NCI-H460 (cell line): ENCODE results near the gene STAG1. TPM values are rescaled to one million over a fixed set of nuclear protein-coding genes. Genes with fewer than 3 reads are reported as not detected.
"Not testable (repeated sequence)": the region's sequence is repeated elsewhere in the genome, so short reads cannot be mapped to it uniquely, and the experiment has no call there.

ENCODE experiments used
- DNase-seq: peaks from one replicate; pipeline ENCODE4 v3.0.0-alpha.2; 2016; ENCODE audit warnings: low read depth; ENCODE audit errors: extremely low read depth
- total RNA-seq: library from RNA; depleted of rRNA; stranded (reverse); fragments of >200 nt; shearing (Covaris generic); gene quantifications from 2 replicates; pipeline ENCODE4 v1.2.3, GENCODE V29; 2014

Gene STAG1
- total RNA-seq, 1 experiment from 2014 or later, result 27.3 TPM

- no peak for DNase-seq
Measured at GRCh38 chr3:136535906-136536305, 216.3 kb downstream of the STAG1 start.

DNA sequence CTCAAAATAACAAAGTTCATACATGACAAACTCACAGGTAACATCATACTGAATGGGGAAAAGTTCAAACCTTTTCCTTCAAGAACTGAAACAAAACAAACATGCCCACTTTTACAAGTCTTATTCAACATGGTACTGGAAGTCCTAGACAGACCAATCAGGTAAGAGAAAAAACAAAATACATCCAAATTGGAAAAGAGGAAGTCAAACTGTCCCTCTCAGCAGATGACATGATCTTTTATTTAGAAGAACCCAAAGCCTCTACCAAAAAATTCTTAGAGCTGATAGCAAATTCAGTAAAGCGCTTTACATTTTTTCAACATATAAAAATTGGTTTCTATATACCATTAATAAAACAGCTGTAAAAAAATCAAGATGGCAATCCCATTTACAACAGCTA, 219.4 kb downstream of the STAG1 start:
- no peak for DNase-seq

- no peak for DNase-seq
Measured at GRCh38 chr3:136518102-136518501, 234.1 kb downstream of the STAG1 start.

GRCh38 chr3:136516656-136517055, 235.5 kb downstream of the STAG1 start:
- no peak for DNase-seq

- DNase-seq, result no peak
Measured at GRCh38 chr3:136516095-136516494, 236.1 kb downstream of the STAG1 start.

DNA sequence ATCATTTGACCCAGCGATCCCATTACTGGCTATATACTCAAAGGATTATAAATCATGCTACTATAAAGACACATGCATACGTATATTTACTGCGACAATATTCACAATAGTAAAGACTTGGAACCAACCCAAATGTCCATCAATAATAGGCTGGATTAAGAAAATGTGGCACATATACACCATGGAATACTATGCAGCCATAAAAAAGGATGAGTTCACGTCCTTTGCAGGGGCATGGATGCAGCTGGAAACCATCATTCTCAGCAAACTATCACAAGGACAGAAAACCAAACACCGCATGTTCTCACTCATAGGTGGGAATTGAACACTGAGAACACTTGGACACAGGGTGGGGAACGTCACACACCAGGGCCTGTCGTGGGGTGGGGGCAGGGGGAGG, 237.6 kb downstream of the STAG1 start:
- DNase-seq, result not testable (repeated sequence)

DNA sequence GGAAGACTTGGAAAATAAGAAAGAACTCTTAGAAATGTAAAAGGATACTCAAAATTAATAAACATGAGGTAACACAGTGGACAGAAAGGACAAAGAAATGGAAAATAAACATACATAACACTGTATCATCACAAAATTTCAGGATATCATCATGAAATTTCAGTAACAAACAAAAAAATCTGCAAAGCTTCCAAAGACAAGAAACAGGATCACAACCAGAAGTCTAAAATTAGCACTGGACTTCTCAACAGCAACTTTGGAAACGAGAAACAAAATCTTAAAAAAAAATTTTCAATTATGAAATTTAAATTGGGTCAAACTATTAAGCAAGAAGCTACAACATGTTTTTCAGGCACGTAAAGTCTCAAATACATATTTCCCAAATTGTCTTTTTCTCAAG, 238.8 kb downstream of the STAG1 start:
- no peak for DNase-seq

GRCh38 chr3:136512381-136512780, 239.8 kb downstream of the STAG1 start:
- DNase-seq, result no peak

DNA sequence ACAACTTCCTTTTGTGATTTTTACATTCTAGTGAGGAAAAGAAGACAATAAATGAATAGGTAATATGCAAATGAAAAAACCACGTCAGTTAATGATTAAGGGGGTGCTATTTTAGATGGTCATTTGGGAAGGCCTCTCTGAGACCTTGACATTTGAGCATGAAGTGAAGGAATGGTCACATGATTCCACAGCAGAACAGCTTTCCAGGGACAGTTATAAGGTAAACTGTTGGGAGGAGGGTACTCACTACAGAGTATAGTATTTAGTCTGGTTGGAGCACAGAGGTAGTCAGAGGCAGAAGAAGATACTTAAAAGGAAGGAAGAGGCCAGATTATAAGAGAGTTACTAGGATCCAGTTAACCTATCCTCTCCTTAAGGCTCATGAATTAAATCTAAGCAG, 246.5 kb downstream of the STAG1 start:
- no peak for DNase-seq

DNA sequence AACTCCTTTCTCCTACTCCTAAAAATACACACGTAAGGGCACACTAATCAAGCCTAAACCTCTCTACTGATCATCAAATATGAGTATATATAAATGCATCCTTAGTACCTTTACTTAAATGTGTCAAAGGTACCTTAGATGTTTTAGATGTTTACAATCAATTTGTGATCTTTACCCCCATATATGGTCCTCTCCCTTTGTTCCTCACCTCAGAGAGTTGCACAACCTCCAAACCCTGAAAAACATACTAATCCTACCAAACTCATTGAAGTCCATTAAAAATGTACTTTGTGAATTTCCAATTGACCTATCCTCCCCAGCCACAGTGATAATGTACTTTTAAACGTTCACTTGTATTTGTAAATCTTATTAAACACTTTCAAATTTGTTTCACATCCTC, 249.1 kb downstream of the STAG1 start:
- no peak for DNase-seq

DNA sequence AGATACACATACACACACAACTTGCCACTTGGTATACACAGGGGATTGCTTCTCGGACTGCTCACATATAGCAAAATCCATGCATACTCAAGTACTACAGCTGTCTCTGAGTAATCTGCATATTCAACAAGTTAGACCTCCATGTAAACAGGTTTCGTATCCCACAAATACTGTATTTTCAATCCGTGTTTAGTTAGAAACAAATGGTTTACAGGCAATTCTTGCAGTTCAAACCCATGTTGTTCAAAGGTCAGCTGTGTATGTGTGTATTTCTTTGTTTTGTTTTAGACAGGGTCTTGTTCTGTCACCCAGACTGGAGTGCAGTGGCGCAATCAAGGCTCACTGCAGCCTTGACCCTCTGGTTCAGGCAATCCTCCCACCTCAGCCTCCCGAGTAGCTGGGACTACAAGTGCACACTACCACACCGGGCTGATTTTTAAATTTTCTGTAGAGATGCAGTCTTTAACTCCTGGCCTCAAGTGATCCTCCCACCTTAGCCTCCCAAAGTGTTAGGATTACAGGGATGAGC, 253.2 kb downstream of the STAG1 start:
- DNase-seq, result no peak

GRCh38 chr3:136495213-136495612, 257.0 kb downstream of the STAG1 start:
- no peak for DNase-seq

DNA sequence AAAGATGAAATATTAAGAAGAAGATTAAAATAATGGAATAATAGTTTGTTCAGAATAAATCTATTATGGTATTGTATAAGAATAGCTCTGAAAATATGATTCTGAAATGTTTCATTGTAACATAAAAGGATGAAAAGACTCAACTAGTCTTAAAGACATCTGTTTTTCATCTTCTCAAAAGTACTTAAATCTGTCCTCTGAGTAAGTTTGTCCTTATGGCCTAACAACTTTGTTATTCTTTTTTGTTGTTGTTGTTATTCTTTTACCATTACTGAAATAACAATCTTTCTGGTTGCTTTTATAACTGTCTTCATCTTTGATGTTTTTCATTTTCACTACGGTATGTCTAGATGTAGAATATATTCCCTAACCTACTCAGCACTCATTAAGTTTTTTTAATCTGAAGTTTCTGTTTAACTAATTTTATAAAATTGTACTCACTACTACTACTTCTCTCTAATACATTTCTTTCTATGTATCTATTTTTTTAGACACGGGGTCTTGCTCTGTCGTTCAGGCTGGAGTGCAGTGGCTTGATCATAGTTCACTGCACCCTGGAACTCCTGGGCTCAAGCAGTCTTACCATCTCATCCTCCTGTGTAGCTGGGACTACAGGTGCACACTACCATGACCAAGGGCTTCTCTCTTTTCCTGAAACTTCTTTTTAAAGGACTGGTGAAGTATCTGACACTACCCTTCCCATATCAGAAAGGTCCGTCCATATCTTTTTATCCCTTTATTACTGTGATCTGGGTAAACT, 261.4 kb downstream of the STAG1 start:
- DNase-seq, result no peak

GRCh38 chr3:136485777-136486176, 266.4 kb downstream of the STAG1 start:
- DNase-seq, result no peak

- no peak for DNase-seq
Measured at GRCh38 chr3:136476280-136476679, 275.9 kb downstream of the STAG1 start.

DNA sequence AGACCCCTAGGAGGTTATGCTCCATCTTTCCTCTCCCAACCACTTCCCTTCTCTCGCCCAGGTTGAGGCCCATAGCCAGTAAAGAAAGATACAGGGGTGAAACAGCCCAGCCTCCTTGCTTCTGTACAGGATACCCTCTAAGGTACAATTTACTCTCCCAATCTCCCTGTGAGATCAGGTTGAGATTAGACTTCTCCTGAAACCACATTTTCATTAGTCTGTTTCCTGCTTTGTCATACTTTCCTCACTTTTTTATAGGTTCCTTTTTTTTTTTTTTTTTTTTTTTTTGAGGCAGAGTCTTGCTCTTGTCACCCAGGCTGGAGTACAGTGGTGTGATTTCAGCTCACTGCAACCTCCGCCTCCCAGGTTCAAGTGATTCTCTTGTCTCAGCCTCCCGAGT, 277.3 kb downstream of the STAG1 start:
- not testable (repeated sequence) for DNase-seq

GRCh38 chr3:136473716-136474326, 278.4 kb downstream of the STAG1 start:
- DNase-seq, result no peak

GRCh38 chr3:136465296-136465695, 286.9 kb downstream of the STAG1 start:
- no peak for DNase-seq

DNA sequence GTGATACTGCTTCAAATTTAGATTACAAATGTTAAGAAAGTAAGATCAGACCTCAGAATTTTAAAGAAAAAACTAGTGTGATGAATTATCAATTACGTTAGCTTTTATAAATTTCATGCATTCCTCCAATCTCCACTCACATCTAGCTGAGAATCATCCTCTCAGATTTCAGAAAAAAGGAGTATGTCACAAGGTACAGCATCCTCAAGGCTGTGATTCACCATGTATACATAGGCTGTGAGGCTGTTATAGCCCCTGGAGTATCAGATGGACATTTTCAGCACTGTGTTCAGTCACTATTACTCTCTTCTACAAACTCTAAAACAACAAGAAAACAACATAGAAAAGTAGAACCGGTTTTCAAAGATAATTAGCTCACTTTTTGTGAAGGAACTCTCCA, 287.7 kb downstream of the STAG1 start:
- DNase-seq, result no peak

DNA sequence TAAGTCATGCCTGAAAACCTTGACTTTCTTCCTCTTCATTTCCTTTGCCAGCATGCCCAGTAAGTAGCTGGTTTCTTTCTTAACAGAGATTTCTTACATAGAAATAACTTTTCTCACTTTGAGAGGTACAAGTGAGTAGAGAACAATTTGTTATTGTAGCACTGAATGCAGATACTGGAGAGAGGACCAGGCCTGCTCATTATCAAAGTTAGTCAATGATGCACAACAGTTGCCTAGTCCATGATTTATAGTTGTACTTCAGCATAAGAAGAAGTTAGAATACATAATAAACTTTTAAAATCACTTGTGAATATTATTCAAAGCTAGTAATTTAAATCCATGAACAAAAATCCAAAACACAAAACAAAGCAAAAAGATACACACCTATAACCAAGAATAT, 289.0 kb downstream of the STAG1 start:
- no peak for DNase-seq

DNA sequence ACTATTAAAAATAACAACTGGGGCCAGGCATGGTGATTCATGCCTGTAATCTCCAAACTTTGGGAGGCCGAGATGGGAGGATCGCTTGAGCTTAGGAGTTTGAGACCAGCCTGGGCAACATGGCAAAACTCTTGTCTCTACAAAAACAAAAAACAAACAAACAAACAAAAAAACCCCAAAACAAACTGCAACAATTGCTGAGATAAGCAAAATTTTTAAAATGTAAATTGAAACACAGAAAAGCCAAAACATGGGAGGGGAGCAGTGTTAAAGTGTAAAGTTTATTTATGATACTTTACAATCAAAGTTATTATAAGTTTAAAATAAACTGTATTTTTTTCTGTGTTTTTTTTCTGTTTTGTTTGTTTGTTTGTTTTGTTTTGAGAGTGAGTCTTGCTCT, 294.4 kb downstream of the STAG1 start:
- DNase-seq, result no peak

GRCh38 chr3:136456196-136456595, 296.0 kb downstream of the STAG1 start:
- DNase-seq, result no peak
